ENCODE data around the gene FBXO17.

FBXO17 gene

DNA sequence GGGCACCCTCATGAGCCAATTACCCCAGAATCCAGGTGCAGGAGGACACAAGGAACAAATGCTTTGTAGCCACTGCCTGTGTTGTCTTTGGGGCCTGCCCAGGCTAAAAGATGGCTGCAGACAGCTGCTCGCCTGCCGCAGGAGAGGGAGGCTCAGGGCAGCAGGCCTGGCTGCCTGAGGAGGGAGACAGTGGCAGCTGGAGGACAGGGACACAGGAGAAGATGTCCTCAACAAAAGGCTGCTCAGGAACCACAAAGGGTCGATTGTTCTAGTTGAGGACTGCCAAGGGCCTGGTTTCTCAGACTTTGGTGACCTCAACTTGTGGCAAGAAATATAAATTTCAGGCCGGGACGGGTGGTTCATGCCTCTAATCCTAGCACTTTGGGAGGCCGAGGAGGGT lies 83.8 kb downstream of the FBXO17 start:
- no peak for DNase-seq (ENCODE audit: low read depth in 3 of 3)

Measured in stimulated activated CD4-positive, alpha-beta T cell treated with anti-CD3 and anti-CD28 coated beads, TNF-alpha, amount 100 ng/mL, for 4 hours (primary cell).